Thoracic aorta (tissue), 2 donors: ENCODE data around the gene SUFU. TPM values are rescaled to one million over a fixed set of nuclear protein-coding genes. Genes with fewer than 3 reads are reported as not detected.
A peak's percentile ranks its signal among the peaks of the same experiment; 100 is the strongest.

Experiments used
- ATAC-seq: fragments of 150-250 bp; one replicate; pipeline ENCODE4 v1.8.0; 2017; ENCODE audit warnings: low read depth; ENCODE audit not compliant: insufficient number of reproducible peaks, low FRiP score
- DNase-seq: peaks from one replicate; pipeline ENCODE4 v3.0.0-alpha.2; 2020; ENCODE audit warnings: low spot score
- H3K27ac ChIP-seq, 2 donors: fragments of 200-600 bp; sonication (generic); 1 replicate in 1 of 2; 2 replicates in 1 of 2; pipeline ENCODE4 v1.5.1; 2016; ENCODE audit warnings: mild to moderate bottlenecking in 2 of 2, moderate library complexity in 2 of 2
- H3K27me3 ChIP-seq: fragments of 200-600 bp; sonication (generic); replicated peaks from 2 replicates; pipeline ENCODE4 v1.6.0; 2016; ENCODE audit warnings: mild to moderate bottlenecking; ENCODE audit not compliant: insufficient read depth
- H3K36me3 ChIP-seq: fragments of 200-600 bp; sonication (generic); one replicate; pipeline ENCODE4 v1.5.1; 2016
- H3K4me1 ChIP-seq, 2 donors: fragments of 200-600 bp; sonication (generic); 1 replicate in 1 of 2; 2 replicates in 1 of 2; pipeline versions ENCODE4 v1.5.1 to v1.6.0; 2016; ENCODE audit warnings: low read depth in 2 of 2, mild to moderate bottlenecking in 1 of 2; ENCODE audit not compliant: control insufficient read depth in 1 of 2
- H3K4me3 ChIP-seq: fragments of 200-600 bp; sonication (generic); 2 replicates; pipeline ENCODE4 v1.5.1; 2016; ENCODE audit warnings: mild to moderate bottlenecking
- H3K9me3 ChIP-seq: fragments of 200-600 bp; sonication (generic); 2 replicates; pipeline ENCODE4 v1.5.1; 2016
- total RNA-seq, 2 donors: library from RNA; depleted of rRNA; stranded (reverse); fragments of >200 nt; gene quantifications; one replicate each; pipeline versions ENCODE4 v1.1.0 to v1.2.3, GENCODE V29; 2016
- TF ChIP-seq, protein P1 (sequence below): fragments of 200-600 bp; sonication (generic); IDR thresholded peaks from one replicate; pipeline ENCODE4 v1.5.1; 2019; ENCODE audit warnings: antibody characterized with exemption

SUFU gene
- total RNA-seq, 2 donors from 2014 or later: 4.6 to 7.6 TPM

DNA sequence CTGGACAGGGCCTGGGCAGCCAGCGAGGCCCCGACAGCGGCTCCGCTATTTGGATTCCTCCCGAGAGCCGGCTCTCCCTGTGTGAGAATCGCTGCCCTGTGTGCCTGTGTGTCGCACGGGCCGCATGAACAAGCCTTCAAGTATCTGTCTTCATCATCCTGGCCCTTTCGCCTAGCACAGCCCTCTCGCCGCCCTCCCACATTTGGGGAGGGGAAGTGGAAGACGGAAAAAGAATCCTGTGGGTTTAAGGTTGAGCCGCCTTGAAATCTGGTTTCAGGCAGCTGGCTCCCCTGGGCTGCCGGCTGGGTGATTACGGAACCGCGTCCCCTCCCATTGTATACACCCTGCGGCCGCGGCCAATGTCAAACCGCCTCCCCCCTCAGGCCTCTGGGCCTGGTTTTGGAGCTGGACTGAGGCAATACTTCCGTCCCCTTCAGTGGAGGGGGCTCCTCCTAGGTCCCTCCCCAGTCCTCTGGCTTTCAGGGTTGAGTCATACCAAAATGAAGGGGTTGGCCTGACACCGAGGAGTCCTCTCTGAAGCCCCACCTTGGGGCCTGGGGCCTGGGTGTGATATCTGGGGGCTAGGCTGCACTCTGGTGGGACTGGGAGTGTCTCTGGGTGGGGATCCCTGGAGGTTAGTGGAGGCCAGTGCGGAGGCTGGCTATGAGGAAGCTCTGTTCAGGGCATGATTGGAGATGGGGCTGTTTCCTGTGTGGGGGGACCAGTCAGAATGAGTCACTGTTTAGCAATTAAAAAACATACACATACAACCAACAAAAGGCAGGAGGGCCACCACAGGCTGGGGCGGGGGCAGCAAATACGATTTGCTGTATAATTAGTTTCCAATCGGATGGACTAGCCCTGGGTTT lies 142.2 kb downstream of the SUFU start:
- H3K9me3 ChIP-seq: no peaks in the 10 kb centered on the region
- H3K4me3 ChIP-seq: peak overlapping the region; percentile 96
- DNase-seq (peak; percentile 68), ATAC-seq (peak; percentile 25)
- H3K36me3 ChIP-seq: no peaks in the 10 kb centered on the region
- TF ChIP-seq, protein P1, sequence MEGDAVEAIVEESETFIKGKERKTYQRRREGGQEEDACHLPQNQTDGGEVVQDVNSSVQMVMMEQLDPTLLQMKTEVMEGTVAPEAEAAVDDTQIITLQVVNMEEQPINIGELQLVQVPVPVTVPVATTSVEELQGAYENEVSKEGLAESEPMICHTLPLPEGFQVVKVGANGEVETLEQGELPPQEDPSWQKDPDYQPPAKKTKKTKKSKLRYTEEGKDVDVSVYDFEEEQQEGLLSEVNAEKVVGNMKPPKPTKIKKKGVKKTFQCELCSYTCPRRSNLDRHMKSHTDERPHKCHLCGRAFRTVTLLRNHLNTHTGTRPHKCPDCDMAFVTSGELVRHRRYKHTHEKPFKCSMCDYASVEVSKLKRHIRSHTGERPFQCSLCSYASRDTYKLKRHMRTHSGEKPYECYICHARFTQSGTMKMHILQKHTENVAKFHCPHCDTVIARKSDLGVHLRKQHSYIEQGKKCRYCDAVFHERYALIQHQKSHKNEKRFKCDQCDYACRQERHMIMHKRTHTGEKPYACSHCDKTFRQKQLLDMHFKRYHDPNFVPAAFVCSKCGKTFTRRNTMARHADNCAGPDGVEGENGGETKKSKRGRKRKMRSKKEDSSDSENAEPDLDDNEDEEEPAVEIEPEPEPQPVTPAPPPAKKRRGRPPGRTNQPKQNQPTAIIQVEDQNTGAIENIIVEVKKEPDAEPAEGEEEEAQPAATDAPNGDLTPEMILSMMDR: no peak
- peaks cover 43 to 48% of the 10 kb centered on the region in 2 donors for H3K4me1 ChIP-seq
- peak overlapping the region; percentile 99 to 100 for H3K27ac ChIP-seq
- H3K27me3 ChIP-seq: no peaks in the 10 kb centered on the region

DNA sequence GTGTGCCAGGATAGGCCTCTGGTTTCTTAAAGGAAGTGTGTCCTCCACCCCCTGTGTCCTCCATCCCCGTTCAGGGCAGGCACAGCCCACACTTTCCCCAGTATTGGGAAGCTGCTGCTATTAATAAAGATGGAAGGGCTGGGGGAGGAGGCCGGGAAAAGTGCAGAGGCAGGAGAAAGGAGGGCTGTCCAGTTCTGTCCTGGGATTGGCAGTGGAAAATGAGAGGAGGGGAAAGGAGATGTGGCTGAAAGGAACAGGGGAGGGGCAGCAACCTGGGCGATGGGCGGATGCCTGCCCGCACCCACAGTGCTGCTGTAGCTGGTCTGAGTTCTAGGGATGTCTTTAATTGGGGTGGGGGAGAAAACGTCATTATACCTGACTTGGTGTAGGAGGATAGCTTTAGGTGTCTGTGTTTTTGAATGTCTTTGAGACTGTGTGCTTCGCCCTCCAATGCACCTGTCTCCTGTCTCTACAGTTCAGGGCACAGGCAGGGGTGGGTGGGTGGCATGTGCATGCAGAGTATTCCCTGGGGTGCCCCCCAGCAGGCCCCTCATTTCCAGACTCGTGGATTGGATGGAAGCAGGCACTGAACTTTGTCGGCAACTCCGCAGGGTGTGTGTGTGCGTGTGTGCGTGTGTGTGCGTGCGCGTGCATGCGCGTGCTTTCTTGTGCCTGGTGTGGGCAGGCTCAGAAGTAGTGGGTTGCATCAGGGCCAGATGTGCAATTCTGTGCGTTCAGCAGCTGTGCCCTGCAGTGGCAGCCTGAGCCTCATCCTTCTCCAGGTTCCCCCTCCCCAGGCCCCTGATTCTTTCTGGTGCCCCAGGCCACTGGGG lies 143.1 kb downstream of the SUFU start:
- DNase-seq: no peak

DNA sequence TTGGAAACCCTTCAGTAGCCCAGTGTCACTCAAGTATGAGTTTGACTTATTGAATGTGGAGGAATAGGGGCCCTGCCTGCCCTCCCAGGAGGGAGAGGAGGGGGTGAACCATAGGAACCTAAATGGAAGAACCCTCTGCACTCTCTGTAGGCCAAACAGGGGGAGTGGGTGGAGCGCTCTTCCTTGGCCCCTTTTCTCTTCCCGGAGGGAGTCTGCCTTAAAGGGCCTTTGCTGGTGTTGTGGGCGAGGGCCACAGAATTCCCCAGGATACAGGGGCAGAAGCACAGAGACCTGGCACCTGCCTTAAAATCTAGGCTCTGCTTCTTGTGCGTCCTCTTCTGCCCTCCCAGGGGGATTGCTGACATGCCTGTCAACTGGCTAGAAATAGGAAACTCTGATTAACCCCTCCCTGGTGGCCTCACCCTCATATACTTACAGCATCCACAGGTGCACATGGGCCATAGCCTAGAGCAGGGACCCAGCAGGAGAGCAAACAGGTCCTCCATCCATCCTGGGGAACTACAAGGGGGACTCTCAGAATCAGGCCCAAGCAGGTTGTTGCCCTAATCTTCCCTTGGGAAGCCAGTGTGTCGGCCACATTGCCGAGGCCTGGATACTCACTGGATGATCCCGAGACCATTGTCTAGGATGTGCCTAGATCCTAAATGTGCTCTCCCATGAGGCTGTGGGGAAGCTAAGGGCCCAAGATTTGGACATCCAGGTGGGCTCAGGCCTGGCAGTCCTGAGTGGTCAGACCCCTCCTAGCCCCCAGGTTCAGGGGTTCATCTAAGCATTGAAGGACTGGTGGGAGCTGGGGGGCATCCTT lies 143.9 kb downstream of the SUFU start:
- Histone ChIP-seq H3K4me1 (peaks cover 44 to 63% of the 10 kb centered on the region in 2 donors), H3K9me3 (no peaks in the 10 kb centered on the region), H3K27me3 (no peaks in the 10 kb centered on the region), H3K4me3 (peak overlapping the region; percentile 96), H3K27ac (peak overlapping the region; percentile 99 to 100), H3K36me3 (peaks cover 4% of the 10 kb centered on the region)
- no peak for DNase-seq
- no peak for ATAC-seq
- TF ChIP-seq, protein P1: no peak

More for the DNA sequence above, 143.1 kb downstream of the SUFU start:
- Histone ChIP-seq H3K4me1 (peaks cover 44 to 56% of the 10 kb centered on the region in 2 donors), H3K9me3 (no peaks in the 10 kb centered on the region), H3K27me3 (no peaks in the 10 kb centered on the region), H3K4me3 (peak overlapping the region; percentile 96), H3K27ac (peak overlapping the region; percentile 99 to 100), H3K36me3 (peaks cover 3% of the 10 kb centered on the region)
- no peak for ATAC-seq
- TF ChIP-seq, protein P1: no peak

DNA sequence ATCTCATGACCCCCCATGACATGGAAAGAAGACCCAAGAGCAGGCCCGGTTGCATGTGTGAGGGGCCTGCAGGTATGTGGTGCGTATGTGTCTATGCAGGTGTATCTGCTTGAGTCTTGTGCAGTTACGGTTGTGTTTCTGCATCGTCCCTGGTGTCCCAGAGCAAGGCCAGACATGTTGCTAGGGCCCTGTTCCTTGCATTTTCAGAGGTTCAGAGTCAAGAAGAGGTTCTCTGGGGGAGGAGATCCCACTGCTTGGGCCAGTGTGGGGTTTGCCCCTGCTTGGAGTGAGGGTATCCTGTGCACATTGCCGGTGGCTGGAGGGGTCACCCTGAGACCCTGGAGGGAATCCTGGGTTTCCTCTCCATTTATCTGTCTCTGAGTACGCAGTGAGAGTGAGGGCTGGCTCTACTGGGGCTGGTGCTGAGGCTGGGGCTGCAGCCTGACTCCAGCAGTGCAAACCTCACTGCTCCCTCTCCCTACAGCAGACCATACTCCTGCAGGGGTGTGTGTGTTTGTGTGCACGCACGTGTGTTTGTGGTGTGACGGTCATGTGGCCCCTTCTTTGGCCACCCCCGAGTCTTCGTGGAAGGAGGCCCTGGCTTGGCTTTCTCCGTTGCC lies 144.6 kb downstream of the SUFU start:
- H3K9me3 ChIP-seq: no peaks in the 10 kb centered on the region
- H3K4me3 ChIP-seq: peak overlapping the region; percentile 96
- DNase-seq (no peak), ATAC-seq (no peak)
- H3K36me3 ChIP-seq: peaks cover 11% of the 10 kb centered on the region
- TF ChIP-seq, protein P1: no peak
- peak overlapping the region in 1 of 2 donors; percentile 100 for H3K27ac ChIP-seq
- H3K27me3 ChIP-seq: no peaks in the 10 kb centered on the region
- H3K4me1 ChIP-seq: peaks cover 44 to 71% of the 10 kb centered on the region in 2 donors
